H1 (cell line): Measurements from ENCODE around the gene TMEM72. TPM values are rescaled to one million over a fixed set of nuclear protein-coding genes. Genes with fewer than 3 reads are reported as not detected.

ENCODE experiments used
- CTCF ChIA-PET: fragments of 300-600 bp; sonication (Branson Sonifier 250); formaldehyde crosslinking; loops from one replicate; lab custom pipeline; 2021; ENCODE audit not compliant: partially characterized antibody; lab: Charles Lee
- POLR2A ChIA-PET: fragments of 300-600 bp; sonication (Branson Sonifier 250); formaldehyde crosslinking; loops from one replicate; lab custom pipeline; 2021; ENCODE audit warnings: inconsistent platforms; ENCODE audit not compliant: partially characterized antibody; lab: Charles Lee
- DNase-seq, 2 experiments: peaks; one replicate each; pipeline versions ENCODE4 v3.0.0 to v3.0.0-alpha.2; 2010 to 2022; ENCODE audit warnings: low spot score in 2 of 2, low read depth in 1 of 2, mixed read lengths in 1 of 2
- FAIRE-seq: peaks from 2 replicates; lab custom pipeline; 2011; peaks lifted over from hg19 to GRCh38; lab: Jason Lieb, UNC
- H2AFZ ChIP-seq: 2 replicates; pipeline ENCODE4 v1.8.1; 2012; ENCODE audit warnings: low read length, inconsistent platforms
- H2AK5ac ChIP-seq: 2 replicates; pipeline ENCODE4 v1.6.1; 2013; ENCODE audit warnings: low read depth, low read length
- H2BK120ac ChIP-seq: replicated peaks from 2 replicates; pipeline ENCODE3; 2013; ENCODE audit warnings: low read depth, low read length, inconsistent platforms
- H2BK12ac ChIP-seq: 2 replicates; pipeline ENCODE4 v1.6.1; 2013; ENCODE audit warnings: low read depth, low read length
- H2BK15ac ChIP-seq: 2 replicates; pipeline ENCODE4 v1.6.1; 2013; ENCODE audit warnings: low read length
- H2BK20ac ChIP-seq: 2 replicates; pipeline ENCODE4 v1.6.1; 2013; ENCODE audit warnings: low read length
- H2BK5ac ChIP-seq: 2 replicates; pipeline ENCODE4 v1.6.1; 2013; ENCODE audit warnings: low read depth, low read length
- H3K14ac ChIP-seq: 2 replicates; pipeline ENCODE4 v1.6.1; 2013; ENCODE audit warnings: inconsistent platforms; ENCODE audit not compliant: insufficient read length
- H3K18ac ChIP-seq: 2 replicates; pipeline ENCODE4 v1.6.1; 2013; ENCODE audit warnings: low read length; ENCODE audit errors: extremely low read depth
- H3K23ac ChIP-seq: 2 replicates; pipeline ENCODE4 v1.6.1; 2013; ENCODE audit warnings: inconsistent platforms; ENCODE audit not compliant: insufficient read length
- H3K23me2 ChIP-seq: 2 replicates; pipeline ENCODE4 v1.6.1; 2013; ENCODE audit warnings: low read depth, low read length
- H3K27ac ChIP-seq: 2 replicates; pipeline ENCODE4 v1.6.1; 2011; ENCODE audit warnings: low read depth, low read length, inconsistent platforms
- H3K27me3 ChIP-seq, 4 experiments: replicated peaks in 1 of 4; 1 replicate in 1 of 4; 2 replicates in 3 of 4; pipeline versions ENCODE4 v1.6.1 to v1.8.1; 2011 to 2013; ENCODE audit warnings: low read length in 3 of 4, mild to moderate bottlenecking in 3 of 4, inconsistent platforms in 2 of 4, mixed read lengths in 2 of 4, moderate library complexity in 1 of 4; ENCODE audit not compliant: control insufficient read depth in 3 of 4, insufficient read depth in 3 of 4; ENCODE audit errors: extremely low read depth in 1 of 4
- H3K36me3 ChIP-seq, 4 experiments: 2 replicates each; pipeline versions ENCODE4 v1.6.1 to v1.8.1; 2011 to 2013; ENCODE audit warnings: mild to moderate bottlenecking in 4 of 4, low read length in 3 of 4, moderate library complexity in 2 of 4, control low read depth in 1 of 4, inconsistent platforms in 1 of 4; ENCODE audit not compliant: insufficient read depth in 4 of 4, control insufficient read depth in 2 of 4
- H3K4ac ChIP-seq: replicated peaks from 2 replicates; pipeline ENCODE3; 2013; ENCODE audit warnings: low read length, low read depth, mixed read lengths, inconsistent platforms; ENCODE audit not compliant: insufficient read length
- H3K4me1 ChIP-seq, 4 experiments: replicated peaks in 1 of 4; 1 replicate in 1 of 4; 2 replicates in 3 of 4; pipeline versions ENCODE4 v1.6.1 to v1.8.1; 2011 to 2013; ENCODE audit warnings: low read length in 3 of 4, inconsistent platforms in 2 of 4, mixed read lengths in 1 of 4; ENCODE audit not compliant: insufficient read depth in 4 of 4, control insufficient read depth in 3 of 4
- H3K4me2 ChIP-seq, 2 experiments: 2 replicates each; pipeline versions ENCODE4 v1.6.1 to v1.8.1; 2011 to 2013; ENCODE audit warnings: low read depth in 2 of 2, low read length in 2 of 2, control low read depth in 1 of 2, inconsistent platforms in 1 of 2, mild to moderate bottlenecking in 1 of 2; ENCODE audit not compliant: insufficient read depth in 1 of 2
- H3K4me3 ChIP-seq, 4 experiments: fragments of 200-600, 300-600 bp in 1 of 4; sonication (generic), shearing (Covaris generic), sonication (Bioruptor Twin) in 1 of 4; 2 replicates each; pipeline versions ENCODE4 v1.5.1 to v1.8.1; 2011 to 2016; ENCODE audit warnings: low read length in 4 of 4, low read depth in 3 of 4, control low read depth in 2 of 4, inconsistent platforms in 2 of 4, mild to moderate bottlenecking in 2 of 4, mixed read lengths in 1 of 4, moderate library complexity in 1 of 4; ENCODE audit not compliant: insufficient read depth in 2 of 4; ENCODE audit errors: extremely low read depth in 1 of 4
- H3K56ac ChIP-seq: replicated peaks from 2 replicates; pipeline ENCODE3; 2013; ENCODE audit warnings: low read depth, mild to moderate bottlenecking, mixed read lengths, low read length, inconsistent platforms; ENCODE audit not compliant: insufficient read length
- H3K79me1 ChIP-seq: 2 replicates; pipeline ENCODE4 v1.6.1; 2013; ENCODE audit warnings: low read depth, low read length, control low read depth
- H3K79me2 ChIP-seq, 2 experiments: 2 replicates each; pipeline versions ENCODE4 v1.6.1 to v1.8.1; 2012 to 2013; ENCODE audit warnings: low read length in 2 of 2, mild to moderate bottlenecking in 2 of 2, inconsistent platforms in 1 of 2; ENCODE audit not compliant: insufficient read depth in 2 of 2, control insufficient read depth in 1 of 2
- H3K9ac ChIP-seq, 4 experiments: replicated peaks in 1 of 4; 1 replicate in 1 of 4; 2 replicates in 3 of 4; pipeline versions ENCODE4 v1.6.1 to v1.8.1; 2011 to 2013; ENCODE audit warnings: low read depth in 3 of 4, low read length in 3 of 4, control low read depth in 2 of 4, mild to moderate bottlenecking in 2 of 4, moderate library complexity in 2 of 4, inconsistent platforms in 1 of 4; ENCODE audit errors: extremely low read depth in 1 of 4
- H3K9me3 ChIP-seq, 2 experiments: 2 replicates each; pipeline versions ENCODE4 v1.6.1 to v1.8.1; 2012 to 2013; ENCODE audit warnings: mild to moderate bottlenecking in 2 of 2, moderate library complexity in 2 of 2, control low read depth in 1 of 2, inconsistent platforms in 1 of 2, low read depth in 1 of 2, low read length in 1 of 2, mixed read lengths in 1 of 2; ENCODE audit not compliant: insufficient read depth in 2 of 2
- H4K20me1 ChIP-seq, 2 experiments: replicated peaks in 1 of 2; 2 replicates each; pipeline versions ENCODE3 to v1.8.1; 2011 to 2013; ENCODE audit warnings: inconsistent platforms in 2 of 2, low read length in 2 of 2, mild to moderate bottlenecking in 1 of 2; ENCODE audit not compliant: insufficient read depth in 2 of 2, control insufficient read depth in 1 of 2
- H4K5ac ChIP-seq: 2 replicates; pipeline ENCODE4 v1.6.1; 2013; ENCODE audit warnings: low read length, low read depth, mixed read lengths, inconsistent platforms; ENCODE audit not compliant: insufficient read length
- H4K8ac ChIP-seq: 2 replicates; pipeline ENCODE4 v1.8.0; 2013; ENCODE audit warnings: mild to moderate bottlenecking, moderate library complexity, low read length, inconsistent platforms; ENCODE audit not compliant: insufficient read depth; ENCODE audit errors: extremely low read depth
- H4K91ac ChIP-seq: replicated peaks from 2 replicates; pipeline ENCODE3; 2013; ENCODE audit warnings: low read length, mixed read lengths, inconsistent platforms; ENCODE audit not compliant: insufficient read length
- EGR1 ChIP-seq: IDR thresholded peaks from 2 replicates; pipeline ENCODE4 v1.6.1; 2011; ENCODE audit warnings: low read depth, low read length, borderline replicate concordance
- KDM1A ChIP-seq: fragments of 200-600, 300-600 bp; sonication (generic); IDR thresholded peaks from 2 replicates; pipeline ENCODE4 v1.7.1; 2016; ENCODE audit warnings: mild to moderate bottlenecking, low read length, borderline replicate concordance
- MAFK ChIP-seq: IDR thresholded peaks from 2 replicates; pipeline ENCODE4 v1.6.1; 2012; ENCODE audit warnings: low read depth, mild to moderate bottlenecking, improper control_type of control experiment, low read length
- WGBS, 2 experiments: shearing (Covaris generic) in 1 of 2; methylation state at CpG; one replicate each; pipeline versions ENCODE4 v1.1.6 to v1.1.7; 2013 to 2015; ENCODE audit warnings: low lambda C conversion rate in 2 of 2, mixed read lengths in 2 of 2, inconsistent platforms in 1 of 2, low coverage in 1 of 2, missing lambda C conversion rate in 1 of 2; ENCODE audit not compliant: insufficient replicate concordance in 2 of 2, insufficient coverage in 1 of 2, insufficient read length in 1 of 2; ENCODE audit errors: extremely low coverage in 1 of 2, missing lambda C conversion rate in 1 of 2; 5-methylcytosine and 5-hydroxymethylcytosine counted together
- polyA plus RNA-seq, 7 experiments: library from polyadenylated mRNA; depleted of rRNA in 3 of 7; stranded (reverse) in 5 of 7; unstranded in 2 of 7; fragments of >200 nt in 5 of 7; fragments of 200-250 nt in 2 of 7; gene quantifications; 1 replicate in 5 of 7; 2 replicates in 1 of 7; 4 replicates in 1 of 7; pipeline versions ENCODE4 v1.2.1 to v1.2.3, GENCODE V29; 2011 to 2013; ENCODE audit warnings: missing spikeins in 2 of 7, mixed read lengths in 2 of 7
- total RNA-seq: library from RNA; stranded (reverse); fragmentation: NEBNext Ultra II Directional; extraction: Animal tissue kit (Norgen Biotek cat#: 25700); gene quantifications from 2 replicates; pipeline ENCODE4 v1.2.1, GENCODE V29; 2021

Gene TMEM72
- total and polyA plus RNA-seq, 2 of the 8 experiments (the other 6 are each of a cell fraction or from before 2014, with no cell fraction given) = not detected

DNA sequence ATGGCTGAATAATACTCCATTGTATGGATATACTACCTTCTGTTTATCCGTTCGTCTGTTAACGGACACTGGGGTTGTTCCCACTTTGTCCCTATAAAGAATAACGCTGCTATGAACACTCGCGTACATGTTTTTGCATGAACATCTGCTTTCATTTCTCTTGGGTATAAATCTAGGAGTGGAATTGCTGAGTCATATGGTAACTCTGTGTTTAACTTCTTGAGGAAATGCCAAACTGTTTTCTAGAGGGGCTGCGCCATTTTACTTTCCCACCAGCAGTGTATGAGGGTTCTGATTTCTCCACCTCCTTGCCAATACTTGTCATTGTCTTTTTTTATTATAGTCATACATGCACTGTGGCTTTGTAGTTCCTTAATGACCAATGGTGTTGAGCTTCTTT lies 27.8 kb downstream of the TMEM72 start:
- no peak overlapping the region for H2BK20ac ChIP-seq
- no peak overlapping the region for H2BK5ac ChIP-seq
- H3K79me2 ChIP-seq = no peaks in the 10 kb centered on the region
- H3K56ac ChIP-seq = no peak overlapping the region
- H4K20me1 ChIP-seq = no peaks in the 10 kb centered on the region
- DNase-seq (no peak), FAIRE-seq (no peak)
- no peaks in the 10 kb centered on the region for H3K79me1 ChIP-seq
- no peak overlapping the region for H3K23ac ChIP-seq
- no peak overlapping the region for H3K14ac ChIP-seq
- POLR2A ChIA-PET = interaction anchor here (0.8 kb wide), 1 partner anchor 14 kb away, joined by 3 read pairs; no protein-coding TSS in a partner anchor
- no peak overlapping the region for H2AFZ ChIP-seq
- no peak overlapping the region for H3K27ac ChIP-seq
- H2BK120ac ChIP-seq = no peak overlapping the region
- no peaks in the 10 kb centered on the region for H3K36me3 ChIP-seq
- no peaks in the 10 kb centered on the region for H3K4me1 ChIP-seq
- H2BK12ac ChIP-seq = no peak overlapping the region
- CTCF ChIA-PET = interaction anchor here (10.3 kb wide), 1 partner anchor 27 kb away, joined by 119 read pairs; no protein-coding TSS in a partner anchor
- no peak overlapping the region for H2AK5ac ChIP-seq
- H3K4ac ChIP-seq = no peak overlapping the region
- no peak overlapping the region for H4K8ac ChIP-seq
- H4K91ac ChIP-seq = no peak overlapping the region
- H3K4me2 ChIP-seq = no peak overlapping the region
- WGBS, 2 experiments = 95% methylated on average over 7 of the region's 7 CpGs; no CpG with 5 or more reads in 1 of the 2 experiments
- no peak overlapping the region for H3K9ac ChIP-seq
- no peak overlapping the region for H3K18ac ChIP-seq
- H3K4me3 ChIP-seq = no peak overlapping the region
- H3K27me3 ChIP-seq = no peaks in the 10 kb centered on the region; a peak in 1 of 7 replicates
- TF ChIP-seq KDM1A = no peak
- no peak for TF ChIP-seq EGR1
- no peak for TF ChIP-seq MAFK
- H3K23me2 ChIP-seq = no peaks in the 10 kb centered on the region
- no peaks in the 10 kb centered on the region; a peak in 1 of 4 replicates for H3K9me3 ChIP-seq
- no peak overlapping the region for H2BK15ac ChIP-seq
- no peak overlapping the region for H4K5ac ChIP-seq
